ENCODE measurements around the gene DPH1.

- TF ChIP-seq CTCF (IDR thresholded peaks at IDR 0.05; ENCODE audit: low read depth, low read length) (no peak), EZH2phosphoT487 (IDR thresholded peaks at IDR 0.05; ENCODE audit: low read depth) (no peak)
These were observed 24.2 kb downstream of the DPH1 start for GRCh38 chr17:2054262-2054511.
